Activated naive CD8-positive, alpha-beta T cell treated with anti-CD3 and anti-CD28 coated beads, Interleukin-2, amount 10 ng/mL, durations not matched to agents 7 days and 5 days (primary cell): ENCODE results near the gene TET2. TPM values are rescaled to one million over a fixed set of nuclear protein-coding genes. Genes with fewer than 3 reads are reported as not detected.
A peak's percentile ranks its signal among the peaks of the same experiment; 100 is the strongest.

Experiments
- ATAC-seq: fragments of 150-1000 bp; cut with Tn5 transposase; one replicate; pipeline ENCODE4 v1.10.0; 2021; ENCODE audit warnings: low read depth, moderate library complexity
- POLR2A ChIA-PET: fragments of 350-600 bp; sonication (Branson Sonifier 250); formaldehyde crosslinking; loops from one replicate; lab custom pipeline; 2021; ENCODE audit warnings: antibody characterized with exemption; lab: Charles Lee
- DNase-seq: peaks from one replicate; pipeline ENCODE4 v3.0.0; 2021
- H3K27ac Mint-ChIP-seq: one replicate; pipeline ENCODE4 v1.8.0; 2022; ENCODE audit warnings: mild to moderate bottlenecking, mixed read lengths
- H3K27me3 Mint-ChIP-seq: one replicate; pipeline ENCODE4 v1.8.0; 2022; ENCODE audit warnings: mild to moderate bottlenecking, moderate library complexity, mixed read lengths
- H3K36me3 Mint-ChIP-seq: one replicate; pipeline ENCODE4 v1.8.0; 2021; ENCODE audit warnings: mild to moderate bottlenecking, mixed read lengths
- H3K4me1 Mint-ChIP-seq: one replicate; pipeline ENCODE4 v1.8.0; 2021; ENCODE audit warnings: mixed read lengths
- H3K4me3 Mint-ChIP-seq: one replicate; pipeline ENCODE4 v1.8.0; 2022; ENCODE audit warnings: mild to moderate bottlenecking, moderate library complexity, mixed read lengths
- H3K9me3 Mint-ChIP-seq: one replicate; pipeline ENCODE4 v1.8.0; 2021; ENCODE audit warnings: mixed read lengths
- total RNA-seq, 2 experiments: library from RNA; stranded (reverse); gene quantifications; one replicate each; pipeline ENCODE4 v1.2.3, GENCODE V29; 2021

The TET2 gene
- total RNA-seq, 2 experiments from 2014 or later: 29.2 to 31.4 TPM

DNA sequence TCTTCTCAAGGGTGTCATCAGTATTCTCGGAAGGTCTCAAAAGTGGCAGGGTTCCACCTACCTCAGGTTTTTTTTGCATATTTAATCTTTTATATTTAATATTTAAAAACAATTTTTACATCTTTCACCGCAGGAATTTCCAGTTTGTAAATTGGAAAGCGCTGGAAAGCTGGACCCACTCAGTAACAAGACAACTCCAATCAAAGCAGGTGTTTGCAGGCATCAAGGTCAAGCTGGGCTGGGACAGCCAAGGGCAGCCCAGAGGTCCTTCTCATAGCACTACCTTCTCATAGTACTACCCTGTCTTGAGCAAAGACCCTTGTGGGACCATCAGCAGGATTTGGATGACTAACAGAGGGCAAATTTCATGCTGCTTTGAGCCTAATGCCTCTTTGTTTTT lies 160.1 kb downstream of the TET2 start:
- H3K27ac Mint-ChIP-seq: peak overlapping the region; percentile 40
- POLR2A ChIA-PET: no interaction called here
- H3K4me1 Mint-ChIP-seq: peaks cover 10% of the 10 kb centered on the region
- H3K27me3 Mint-ChIP-seq: no peaks in the 10 kb centered on the region
- DNase-seq (no peak), ATAC-seq (no peak)
- peak overlapping the region; percentile 49 for H3K4me3 Mint-ChIP-seq
- peaks cover 8% of the 10 kb centered on the region for H3K36me3 Mint-ChIP-seq
- H3K9me3 Mint-ChIP-seq: peaks cover 15% of the 10 kb centered on the region

DNA sequence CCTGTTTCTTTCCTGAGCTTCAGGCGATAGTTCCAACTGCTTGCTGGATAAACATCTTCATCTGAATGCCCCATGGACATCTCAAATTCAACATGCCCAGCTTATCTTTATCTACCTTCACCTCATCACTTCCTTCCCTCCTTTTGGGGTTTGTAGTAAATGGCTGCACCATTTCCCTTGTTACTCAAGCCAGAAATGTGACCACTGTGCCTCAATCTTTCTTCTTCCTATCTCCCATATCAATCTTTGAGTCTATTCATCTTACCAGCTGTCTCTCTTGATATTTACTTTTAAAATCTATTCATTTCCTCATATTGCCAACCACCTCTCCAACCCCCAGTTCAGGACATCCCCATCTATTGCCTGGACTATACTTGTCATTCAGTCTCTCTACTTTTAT lies 171.8 kb downstream of the TET2 start:
- Mint-ChIP-seq H3K36me3 (peaks cover 17% of the 10 kb centered on the region), H3K4me1 (peaks cover 3% of the 10 kb centered on the region)
- POLR2A ChIA-PET: no interaction called here

DNA sequence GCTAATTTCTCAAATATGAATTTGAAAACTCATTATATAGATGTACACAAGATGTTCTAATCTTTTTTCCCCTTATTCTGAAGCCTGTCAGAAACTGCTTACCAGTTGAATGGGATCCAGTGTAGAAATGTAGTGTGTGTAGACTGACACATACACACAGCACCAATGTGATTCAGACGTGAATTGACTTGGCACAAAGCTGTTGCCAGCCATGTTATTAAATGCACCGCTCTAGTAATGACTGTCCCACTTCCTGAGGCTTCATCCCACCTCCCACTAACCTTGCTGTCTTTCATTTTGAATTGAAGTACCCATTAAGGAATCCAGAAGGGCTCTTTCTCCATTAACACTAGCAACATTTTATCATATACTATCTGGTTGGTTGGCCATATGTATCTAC lies 180.5 kb downstream of the TET2 start:
- ATAC-seq: no peak
- POLR2A ChIA-PET: no interaction called here
- Mint-ChIP-seq H3K9me3 (peaks cover 4% of the 10 kb centered on the region), H3K27me3 (no peaks in the 10 kb centered on the region), H3K36me3 (peaks cover 4% of the 10 kb centered on the region), H3K4me1 (peaks cover 15% of the 10 kb centered on the region), H3K4me3 (no peak overlapping the region), H3K27ac (no peak overlapping the region)
- no peak for DNase-seq

More for the DNA sequence above, 171.8 kb downstream of the TET2 start:
- peaks cover 2% of the 10 kb centered on the region for H3K27me3 Mint-ChIP-seq
- DNase-seq: no peak
- no peak overlapping the region for H3K4me3 Mint-ChIP-seq
- ATAC-seq: no peak
- H3K9me3 Mint-ChIP-seq: peaks cover 17% of the 10 kb centered on the region
- no peak overlapping the region for H3K27ac Mint-ChIP-seq

DNA sequence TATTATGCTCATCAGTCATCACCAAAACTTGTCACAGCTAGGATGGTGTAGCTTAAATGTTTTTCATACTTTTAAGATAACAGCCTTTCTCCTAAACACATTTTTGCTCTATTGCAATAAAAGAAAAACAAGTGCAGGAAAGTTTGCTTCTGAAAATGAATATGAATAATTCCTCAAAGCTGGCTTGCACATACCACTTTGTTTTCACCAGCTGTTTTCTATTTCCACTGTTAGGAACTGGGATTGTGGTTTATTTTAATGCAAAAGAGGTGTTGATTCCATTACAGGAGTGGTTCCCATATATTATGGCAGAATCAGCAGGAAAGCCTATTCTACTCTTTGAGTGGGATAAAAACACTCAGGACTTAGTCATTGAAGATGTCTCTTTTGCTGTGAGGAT lies 181.3 kb downstream of the TET2 start:
- Mint-ChIP-seq H3K4me1 (peaks cover 15% of the 10 kb centered on the region), H3K9me3 (peaks cover 4% of the 10 kb centered on the region), H3K27ac (no peak overlapping the region), H3K4me3 (no peak overlapping the region), H3K36me3 (peaks cover 4% of the 10 kb centered on the region), H3K27me3 (no peaks in the 10 kb centered on the region)
- no peak for DNase-seq
- POLR2A ChIA-PET: no interaction called here
- ATAC-seq: no peak

DNA sequence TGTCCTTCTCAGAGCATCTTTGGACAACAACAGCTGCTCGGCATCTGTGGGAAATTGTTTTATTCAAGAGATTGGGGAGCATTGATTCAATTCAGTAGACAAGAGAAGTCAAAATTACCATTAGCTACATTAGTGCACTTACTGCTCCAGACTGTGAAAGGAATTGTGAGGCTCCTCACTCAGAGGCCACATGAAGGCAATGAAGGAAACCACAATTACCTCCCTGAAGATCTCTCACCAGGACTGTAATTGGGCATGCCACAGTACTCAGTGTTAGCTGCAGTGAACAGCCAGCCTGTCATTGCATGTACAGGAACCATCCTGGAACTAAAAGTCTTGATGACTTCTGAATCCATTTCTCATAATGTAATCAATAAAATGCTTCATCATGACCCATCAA lies 182.4 kb downstream of the TET2 start:
- POLR2A ChIA-PET: no interaction called here
- Mint-ChIP-seq H3K27me3 (no peaks in the 10 kb centered on the region), H3K9me3 (peaks cover 3% of the 10 kb centered on the region), H3K27ac (no peak overlapping the region), H3K36me3 (peaks cover 3% of the 10 kb centered on the region), H3K4me3 (peak overlapping the region; percentile 5), H3K4me1 (peaks cover 15% of the 10 kb centered on the region)
- DNase-seq: no peak
- peak; percentile 95 for ATAC-seq
